Naive thymus-derived CD4-positive, alpha-beta T cell (primary cell): ENCODE measurements around the gene MAP3K19. TPM values are rescaled to one million over a fixed set of nuclear protein-coding genes. Genes with fewer than 3 reads are reported as not detected.

Experiments
- ATAC-seq: fragments of 150-1000 bp; cut with Tn5 transposase; 2 replicates; pipeline ENCODE4 v1.10.0; 2021; ENCODE audit warnings: mild to moderate bottlenecking, moderate library complexity
- CTCF ChIA-PET: fragments of 350-600 bp; sonication (Branson Sonifier 250); formaldehyde crosslinking; loops from one replicate; lab custom pipeline; 2021; ENCODE audit warnings: antibody characterized with exemption; lab: Charles Lee
- POLR2A ChIA-PET: fragments of 350-600 bp; sonication (Branson Sonifier 250); formaldehyde crosslinking; loops from one replicate; lab custom pipeline; 2021; ENCODE audit warnings: antibody characterized with exemption, inconsistent platforms; lab: Charles Lee
- DNase-seq, 9 donors: peaks; one replicate each; pipeline versions ENCODE4 v3.0.0 to v3.0.0-alpha.2; 2020 to 2022; ENCODE audit warnings: mixed read lengths in 1 of 9
- H3K27ac ChIP-seq: one replicate; pipeline ENCODE4 v1.7.0; 2013; ENCODE audit warnings: mild to moderate bottlenecking, low read depth, low read length, moderate library complexity
- H3K27me3 ChIP-seq, 2 donors: one replicate each; pipeline ENCODE4 v1.7.0; 2013; ENCODE audit warnings: low read length in 2 of 2, mild to moderate bottlenecking in 2 of 2, moderate library complexity in 2 of 2; ENCODE audit not compliant: control insufficient read depth in 2 of 2, insufficient read depth in 2 of 2
- H3K36me3 ChIP-seq, 3 experiments: 1 replicate in 2 of 3; 2 replicates in 1 of 3; pipeline ENCODE4 v1.7.0; 2013; ENCODE audit warnings: low read length in 3 of 3, mild to moderate bottlenecking in 3 of 3, moderate library complexity in 1 of 3; ENCODE audit not compliant: insufficient read depth in 3 of 3, control insufficient read depth in 2 of 3
- H3K4me1 ChIP-seq, 2 donors: one replicate each; pipeline ENCODE4 v1.7.0; 2013; ENCODE audit warnings: low read length in 2 of 2, mild to moderate bottlenecking in 2 of 2, moderate library complexity in 1 of 2; ENCODE audit not compliant: control insufficient read depth in 2 of 2, insufficient read depth in 2 of 2
- H3K4me3 ChIP-seq: 2 replicates; pipeline ENCODE4 v1.7.0; 2013; ENCODE audit warnings: mild to moderate bottlenecking, low read length
- H3K9me3 ChIP-seq, 3 experiments: 1 replicate in 2 of 3; 2 replicates in 1 of 3; pipeline ENCODE4 v1.7.0; 2013; ENCODE audit warnings: low read length in 3 of 3; ENCODE audit not compliant: control insufficient read depth in 2 of 3
- H3K27ac Mint-ChIP-seq, 9 donors: one replicate each; pipeline ENCODE4 v1.8.0; 2020 to 2022; ENCODE audit warnings: mixed read lengths in 9 of 9, mild to moderate bottlenecking in 8 of 9, moderate library complexity in 5 of 9, inconsistent platforms in 2 of 9
- H3K27me3 Mint-ChIP-seq, 5 donors: one replicate each; pipeline ENCODE4 v1.8.0; 2021 to 2022; ENCODE audit warnings: mixed read lengths in 5 of 5, mild to moderate bottlenecking in 1 of 5
- H3K36me3 Mint-ChIP-seq, 5 donors: one replicate each; pipeline ENCODE4 v1.8.0; 2020 to 2022; ENCODE audit warnings: mixed read lengths in 5 of 5, mild to moderate bottlenecking in 3 of 5, inconsistent platforms in 1 of 5
- H3K4me1 Mint-ChIP-seq, 7 donors: one replicate each; pipeline ENCODE4 v1.8.0; 2020 to 2022; ENCODE audit warnings: mixed read lengths in 7 of 7, mild to moderate bottlenecking in 3 of 7, inconsistent platforms in 1 of 7
- H3K4me3 Mint-ChIP-seq, 10 donors: one replicate each; pipeline ENCODE4 v1.8.0; 2020 to 2022; ENCODE audit warnings: mild to moderate bottlenecking in 10 of 10, mixed read lengths in 10 of 10, moderate library complexity in 6 of 10, inconsistent platforms in 2 of 10
- H3K9me3 Mint-ChIP-seq, 11 donors: one replicate each; pipeline ENCODE4 v1.8.0; 2020 to 2022; ENCODE audit warnings: mixed read lengths in 11 of 11, mild to moderate bottlenecking in 4 of 11, inconsistent platforms in 1 of 11, moderate library complexity in 1 of 11
- intact Hi-C, 2 donors: fragments of 100-400 bp; cut with micrococcal nuclease; formaldehyde crosslinking; loops; one replicate each; pipeline ENCODE4 v1.15.1; 2023
- polyA plus RNA-seq, 2 donors: library from polyadenylated mRNA; unstranded; fragments of 300-500 nt; fragmentation: Illumina TruSeq; gene quantifications; one replicate each; pipeline ENCODE4 v1.2.3, GENCODE V29; 2021
- total RNA-seq, 6 experiments: library from RNA in 5 of 6; stranded (reverse) in 5 of 6; gene quantifications; 1 replicate in 5 of 6; 2 replicates in 1 of 6; pipeline ENCODE4 v1.2.3 and lab custom pipeline; 2021 to 2026

MAP3K19 gene
- total and polyA plus RNA-seq, 7 experiments from 2014 or later = 0.64 TPM; not detected in 6

DNA sequence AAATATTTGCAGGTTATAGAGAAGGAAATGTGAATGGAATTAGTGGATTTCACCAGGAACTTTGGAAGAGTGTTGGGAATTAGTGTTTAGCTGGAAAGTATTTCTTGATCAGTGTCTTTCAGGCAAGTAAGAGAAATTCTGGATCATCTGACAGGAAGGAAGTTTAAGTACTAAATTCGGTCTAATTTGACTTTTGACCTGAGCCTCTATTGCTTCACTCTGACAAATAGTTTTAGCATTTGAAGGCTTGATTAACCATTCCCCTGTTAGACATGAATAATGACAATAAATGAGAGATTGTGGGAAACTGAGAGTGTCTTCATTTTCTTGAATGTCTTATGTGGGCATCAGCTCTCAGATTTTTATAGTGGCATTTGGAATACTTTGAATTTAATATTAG lies 112.6 kb downstream of the MAP3K19 start:
- Histone ChIP-seq H3K36me3 (peaks cover 5 to 19% (median 11%) of the 10 kb centered on the region in 3 experiments), H3K4me3 (no peak overlapping the region), H3K9me3 (no peaks in the 10 kb centered on the region), H3K27me3 (no peaks in the 10 kb centered on the region), H3K27ac (no peak overlapping the region), H3K4me1 (peaks cover 4 to 20% of the 10 kb centered on the region in 2 donors)
- intact Hi-C loops = no loop called here
- Mint-ChIP-seq H3K36me3 (peaks cover 0 to 24% (median 16%) of the 10 kb centered on the region in 5 donors), H3K4me3 (peak overlapping the region in 5 of 10 donors; percentile 20 to 66 (median 48)), H3K9me3 (no peaks in the 10 kb centered on the region), H3K27ac (peak overlapping the region in 4 of 9 donors; percentile 14 to 55 (median 28)), H3K27me3 (no peaks in the 10 kb centered on the region), H3K4me1 (peaks cover 42 to 78% (median 69%) of the 10 kb centered on the region in 7 donors)
- ATAC-seq = no peak
- CTCF ChIA-PET = no interaction called here
- POLR2A ChIA-PET = no interaction called here
- DNase-seq = no peak

GRCh38 chr2:134934150-134934549 lies 113.1 kb downstream of the MAP3K19 start:
- ATAC-seq (no peak), DNase-seq (no peak)
- intact Hi-C loops = no loop called here
- H3K4me1 ChIP-seq = peaks cover 4 to 20% of the 10 kb centered on the region in 2 donors
- H3K27ac ChIP-seq = no peak overlapping the region
- H3K9me3 ChIP-seq = no peaks in the 10 kb centered on the region
- peaks cover 5 to 17% (median 7%) of the 10 kb centered on the region in 3 experiments for H3K36me3 ChIP-seq
- H3K4me3 ChIP-seq = no peak overlapping the region
- peak overlapping the region in 6 of 10 donors; percentile 8 to 66 (median 42) for H3K4me3 Mint-ChIP-seq
- ChIA-PET POLR2A (no interaction called here), CTCF (no interaction called here)
- peaks cover 42 to 81% (median 74%) of the 10 kb centered on the region in 7 donors for H3K4me1 Mint-ChIP-seq
- no peaks in the 10 kb centered on the region for H3K27me3 ChIP-seq
- H3K36me3 Mint-ChIP-seq = peaks cover 0 to 22% (median 14%) of the 10 kb centered on the region in 5 donors
- no peaks in the 10 kb centered on the region for H3K27me3 Mint-ChIP-seq
- no peaks in the 10 kb centered on the region for H3K9me3 Mint-ChIP-seq
- peak overlapping the region in 1 of 9 donors; percentile 14 for H3K27ac Mint-ChIP-seq

- H3K36me3 Mint-ChIP-seq = peaks cover 0 to 22% (median 14%) of the 10 kb centered on the region in 5 donors
- H3K27me3 Mint-ChIP-seq = no peaks in the 10 kb centered on the region
- no peaks in the 10 kb centered on the region for H3K9me3 Mint-ChIP-seq
- peaks cover 42 to 84% (median 76%) of the 10 kb centered on the region in 7 donors for H3K4me1 Mint-ChIP-seq
- ATAC-seq (no peak), DNase-seq (no peak)
- intact Hi-C loops = no loop called here
- CTCF ChIA-PET = no interaction called here
- POLR2A ChIA-PET = no interaction called here
- Histone ChIP-seq H3K27ac (no peak overlapping the region), H3K27me3 (no peaks in the 10 kb centered on the region), H3K36me3 (peaks cover 5 to 17% (median 7%) of the 10 kb centered on the region in 3 experiments), H3K4me1 (peaks cover 4 to 20% of the 10 kb centered on the region in 2 donors), H3K4me3 (no peak overlapping the region), H3K9me3 (no peaks in the 10 kb centered on the region)
- peak overlapping the region in 1 of 9 donors; percentile 14 for H3K27ac Mint-ChIP-seq
- H3K4me3 Mint-ChIP-seq = peak overlapping the region in 5 of 10 donors; percentile 8 to 66 (median 34)
Measured at GRCh38 chr2:134933732-134934131, 113.5 kb downstream of the MAP3K19 start.

GRCh38 chr2:134932864-134933526 lies 114.3 kb downstream of the MAP3K19 start:
- no peaks in the 10 kb centered on the region for H3K27me3 ChIP-seq
- no peak overlapping the region for H3K27ac ChIP-seq
- H3K9me3 ChIP-seq = no peaks in the 10 kb centered on the region
- no peak overlapping the region for H3K4me3 ChIP-seq
- ATAC-seq (no peak), DNase-seq (no peak)
- H3K4me1 ChIP-seq = peaks cover 4 to 20% of the 10 kb centered on the region in 2 donors
- intact Hi-C loops = no loop called here
- CTCF ChIA-PET = no interaction called here
- Mint-ChIP-seq H3K4me1 (peaks cover 42 to 89% (median 76%) of the 10 kb centered on the region in 7 donors), H3K27me3 (no peaks in the 10 kb centered on the region), H3K9me3 (no peaks in the 10 kb centered on the region), H3K36me3 (peaks cover 0 to 22% (median 19%) of the 10 kb centered on the region in 5 donors), H3K27ac (peak overlapping the region in 5 of 9 donors; percentile 5 to 87 (median 61)), H3K4me3 (peak overlapping the region in 8 of 10 donors; percentile 8 to 69 (median 57))
- H3K36me3 ChIP-seq = peaks cover 5 to 13% (median 7%) of the 10 kb centered on the region in 3 experiments
- POLR2A ChIA-PET = no interaction called here

- intact Hi-C loops = no loop called here
- H3K27me3 Mint-ChIP-seq = no peaks in the 10 kb centered on the region
- no peak overlapping the region for H3K27ac ChIP-seq
- POLR2A ChIA-PET = interaction anchor here (0.6 kb wide), 1 partner anchor 638 kb away, joined by 3 read pairs; no protein-coding TSS in a partner anchor
- peaks cover 5% of the 10 kb centered on the region in 3 experiments for H3K36me3 ChIP-seq
- no peak overlapping the region for H3K4me3 ChIP-seq
- peaks cover 3 to 34% (median 22%) of the 10 kb centered on the region in 5 donors for H3K36me3 Mint-ChIP-seq
- H3K4me1 Mint-ChIP-seq = peaks cover 57 to 94% (median 88%) of the 10 kb centered on the region in 7 donors
- H3K27me3 ChIP-seq = no peaks in the 10 kb centered on the region
- no peaks in the 10 kb centered on the region for H3K9me3 ChIP-seq
- CTCF ChIA-PET = no interaction called here
- no peak overlapping the region for H3K27ac Mint-ChIP-seq
- DNase-seq = no peak
- no peak for ATAC-seq
- H3K4me1 ChIP-seq = peaks cover 20 to 29% of the 10 kb centered on the region in 2 donors
- H3K9me3 Mint-ChIP-seq = no peaks in the 10 kb centered on the region
- H3K4me3 Mint-ChIP-seq = peak overlapping the region in 7 of 10 donors; percentile 10 to 70 (median 26)
Measured at GRCh38 chr2:134927195-134927594, 120.1 kb downstream of the MAP3K19 start.

DNA sequence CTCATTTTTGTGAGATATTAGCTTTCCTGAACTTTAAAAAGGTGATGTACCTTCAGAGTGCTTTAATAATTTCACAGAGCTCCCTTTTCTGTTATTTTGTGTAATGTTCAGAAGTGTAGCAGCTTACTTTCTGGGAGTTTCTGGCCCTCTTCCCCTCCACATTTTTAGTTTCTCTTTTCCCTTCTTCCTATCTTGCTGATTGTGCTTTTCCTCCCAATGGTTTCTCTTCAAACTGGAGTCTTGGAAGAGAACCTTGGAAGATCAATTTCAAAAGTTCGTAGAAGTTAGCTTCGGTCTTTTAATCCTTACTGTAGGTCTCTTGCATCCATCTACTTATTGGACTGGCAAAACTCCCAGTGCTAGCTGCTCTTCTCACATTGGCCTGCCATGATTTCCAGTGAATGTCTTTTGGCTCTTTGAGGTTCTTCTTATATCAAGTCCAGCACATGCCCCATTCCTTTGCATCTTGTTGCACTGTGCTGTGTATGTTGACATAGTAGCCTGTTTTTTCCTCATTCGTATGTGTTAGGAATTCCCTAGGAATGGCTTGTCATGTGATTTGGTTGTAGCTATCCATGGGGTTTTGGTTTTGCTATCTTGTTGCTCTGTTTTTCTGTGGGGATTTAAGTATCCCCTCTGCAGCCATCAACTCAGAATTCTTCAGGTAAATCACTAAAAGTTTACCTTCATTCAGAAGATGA lies 120.9 kb downstream of the MAP3K19 start:
- no peak for DNase-seq
- H3K27ac ChIP-seq = no peak overlapping the region
- no peak for ATAC-seq
- H3K4me1 ChIP-seq = peaks cover 23 to 28% of the 10 kb centered on the region in 2 donors
- H3K36me3 ChIP-seq = peaks cover 5% of the 10 kb centered on the region in 3 experiments
- H3K36me3 Mint-ChIP-seq = peaks cover 3 to 34% (median 23%) of the 10 kb centered on the region in 5 donors
- H3K27me3 Mint-ChIP-seq = no peaks in the 10 kb centered on the region
- no peaks in the 10 kb centered on the region for H3K9me3 Mint-ChIP-seq
- peak overlapping the region; percentile 8 to 71 (median 58) for H3K4me3 Mint-ChIP-seq
- ChIA-PET CTCF (no interaction called here), POLR2A (interaction anchor here (0.6 kb wide), 1 partner anchor 639 kb away, joined by 3 read pairs; no protein-coding TSS in a partner anchor)
- H3K4me1 Mint-ChIP-seq = peaks cover 56 to 95% (median 89%) of the 10 kb centered on the region in 7 donors
- no peaks in the 10 kb centered on the region for H3K27me3 ChIP-seq
- no peak overlapping the region for H3K4me3 ChIP-seq
- no peaks in the 10 kb centered on the region for H3K9me3 ChIP-seq
- intact Hi-C loops = no loop called here
- peak overlapping the region in 3 of 9 donors; percentile 22 to 76 (median 38) for H3K27ac Mint-ChIP-seq
